ENCODE data around the gene LY6G5B. TPM values are rescaled to one million over a fixed set of nuclear protein-coding genes. Genes with fewer than 3 reads are reported as not detected.
A peak's percentile ranks its signal among the peaks of the same experiment; 100 is the strongest.

Gene LY6G5B
- total RNA-seq, 6 experiments from 2014 or later = 0.98 to 5.7 (median 2.6) TPM

- Histone ChIP-seq H3K27ac (no peak overlapping the region), H3K4me3 (no peak overlapping the region), H3K27me3 (no peaks in the 10 kb centered on the region), H3K4me1 (peaks cover 0 to 6% (median 0%) of the 10 kb centered on the region in 4 donors), H3K9me3 (no peaks in the 10 kb centered on the region), H3K36me3 (peaks cover 0 to 43% (median 19%) of the 10 kb centered on the region in 4 donors)
- WGBS (ENCODE audit: insufficient coverage, low coverage, low lambda C conversion rate, missing lambda C conversion rate) = 78% methylated on average over 4 of the region's 5 CpGs
- DNase-seq (no peak), ATAC-seq (no peak)
- intact Hi-C loops (cut with DNase I) = loop anchor here (10.0 kb wide), 1 partner anchor 78 kb away; the partner anchor contains the start of gene SAPCD1 (in 2 of the 2)
- TF ChIP-seq, protein P1, sequence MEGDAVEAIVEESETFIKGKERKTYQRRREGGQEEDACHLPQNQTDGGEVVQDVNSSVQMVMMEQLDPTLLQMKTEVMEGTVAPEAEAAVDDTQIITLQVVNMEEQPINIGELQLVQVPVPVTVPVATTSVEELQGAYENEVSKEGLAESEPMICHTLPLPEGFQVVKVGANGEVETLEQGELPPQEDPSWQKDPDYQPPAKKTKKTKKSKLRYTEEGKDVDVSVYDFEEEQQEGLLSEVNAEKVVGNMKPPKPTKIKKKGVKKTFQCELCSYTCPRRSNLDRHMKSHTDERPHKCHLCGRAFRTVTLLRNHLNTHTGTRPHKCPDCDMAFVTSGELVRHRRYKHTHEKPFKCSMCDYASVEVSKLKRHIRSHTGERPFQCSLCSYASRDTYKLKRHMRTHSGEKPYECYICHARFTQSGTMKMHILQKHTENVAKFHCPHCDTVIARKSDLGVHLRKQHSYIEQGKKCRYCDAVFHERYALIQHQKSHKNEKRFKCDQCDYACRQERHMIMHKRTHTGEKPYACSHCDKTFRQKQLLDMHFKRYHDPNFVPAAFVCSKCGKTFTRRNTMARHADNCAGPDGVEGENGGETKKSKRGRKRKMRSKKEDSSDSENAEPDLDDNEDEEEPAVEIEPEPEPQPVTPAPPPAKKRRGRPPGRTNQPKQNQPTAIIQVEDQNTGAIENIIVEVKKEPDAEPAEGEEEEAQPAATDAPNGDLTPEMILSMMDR (IDR thresholded peaks at IDR 0.05) = no peak
These were observed 16.7 kb downstream of the LY6G5B start for GRCh38 chr6:31686483-31686882.

- Histone ChIP-seq H3K4me1 (peaks cover 0 to 5% (median 0%) of the 10 kb centered on the region in 4 donors), H3K9me3 (no peaks in the 10 kb centered on the region), H3K36me3 (peaks cover 0 to 52% (median 21%) of the 10 kb centered on the region in 4 donors), H3K27ac (no peak overlapping the region), H3K27me3 (no peaks in the 10 kb centered on the region), H3K4me3 (no peak overlapping the region)
- DNase-seq (no peak), ATAC-seq (no peak)
- 74% methylated on average over 5 of the region's 8 CpGs for WGBS (ENCODE audit: insufficient coverage, low coverage, low lambda C conversion rate, missing lambda C conversion rate)
- intact Hi-C loops (cut with DNase I) = loop anchor here (10.0 kb wide), 1 partner anchor 77 kb away; the partner anchor contains the start of gene SAPCD1 (in 2 of the 2)
- TF ChIP-seq, protein P1 (IDR thresholded peaks at IDR 0.05) = no peak
- no peak for TF ChIP-seq POLR2A (IDR thresholded peaks at IDR 0.05)
These were observed 17.5 kb downstream of the LY6G5B start for GRCh38 chr6:31687321-31687720.

DNA sequence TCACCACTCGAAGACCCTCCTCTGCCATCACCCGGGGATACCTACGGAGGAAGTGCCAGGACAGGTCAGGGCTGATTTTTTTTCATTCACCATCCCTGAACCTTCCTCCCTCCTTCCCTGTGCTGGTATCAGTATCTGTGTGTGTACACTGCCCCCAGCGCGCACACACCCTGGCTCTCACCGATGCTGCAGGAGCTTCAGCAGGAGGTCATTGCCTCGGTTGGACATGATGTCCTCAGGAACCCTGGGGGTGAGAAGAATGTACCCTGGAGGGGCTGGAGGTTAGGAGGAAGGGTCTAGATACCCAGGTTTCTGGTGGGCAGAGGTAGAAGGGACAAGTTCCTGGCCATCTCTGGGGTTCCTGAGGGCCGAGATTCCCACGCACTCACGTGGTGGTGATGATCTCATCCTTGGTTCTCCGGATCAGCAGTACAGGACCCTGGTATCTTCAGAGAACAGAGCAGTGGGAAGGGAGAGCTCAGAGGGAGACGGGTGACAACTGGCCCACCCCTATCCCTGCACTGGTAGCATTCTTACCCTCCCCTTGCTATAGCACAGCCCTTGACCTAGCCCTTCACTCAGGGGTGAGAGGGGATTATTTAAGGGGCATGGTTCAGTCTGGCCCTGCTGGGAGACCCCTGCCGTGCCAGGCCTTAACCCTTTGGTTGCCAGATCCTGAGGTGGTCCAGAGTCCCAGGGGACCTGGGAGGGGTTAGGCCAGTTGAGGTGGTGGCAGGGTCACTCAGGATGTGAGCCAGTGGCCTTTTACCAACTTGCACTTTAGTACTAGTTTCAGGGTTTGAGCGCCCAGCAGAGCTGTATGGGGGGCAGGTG is 18.3 kb downstream of the LY6G5B start:
- Histone ChIP-seq H3K27me3 (no peaks in the 10 kb centered on the region), H3K36me3 (peaks cover 0 to 58% (median 21%) of the 10 kb centered on the region in 4 donors), H3K4me3 (no peak overlapping the region), H3K4me1 (no peaks in the 10 kb centered on the region), H3K27ac (no peak overlapping the region), H3K9me3 (no peaks in the 10 kb centered on the region)
- DNase-seq (no peak), ATAC-seq (no peak)
- WGBS (ENCODE audit: insufficient coverage, low coverage, low lambda C conversion rate, missing lambda C conversion rate) = 93% methylated on average over 6 of the region's 14 CpGs
- TF ChIP-seq, protein P1 (IDR thresholded peaks at IDR 0.05) = no peak
- no peak for TF ChIP-seq POLR2A (IDR thresholded peaks at IDR 0.05)
- intact Hi-C loops (cut with DNase I) = loop anchor here (10.0 kb wide), 1 partner anchor 77 kb away; the partner anchor contains the start of gene SAPCD1 (in 2 of the 2)

- Histone ChIP-seq H3K36me3 (peaks cover 0 to 72% (median 21%) of the 10 kb centered on the region in 4 donors), H3K9me3 (no peaks in the 10 kb centered on the region), H3K27ac (no peak overlapping the region), H3K4me3 (no peak overlapping the region), H3K4me1 (no peaks in the 10 kb centered on the region), H3K27me3 (no peaks in the 10 kb centered on the region)
- TF ChIP-seq, protein P1 (IDR thresholded peaks at IDR 0.05) = peak in 3 of 4 donors; percentile 5 to 29 (median 29)
- TF ChIP-seq POLR2A (IDR thresholded peaks at IDR 0.05) = no peak
- 70% methylated on average over 5 of the region's 11 CpGs for WGBS (ENCODE audit: insufficient coverage, low coverage, low lambda C conversion rate, missing lambda C conversion rate)
- intact Hi-C loops (cut with DNase I) = loop anchor here (10.0 kb wide), 1 partner anchor 75 kb away; the partner anchor contains the start of gene SAPCD1 (in 2 of the 2)
- no peak for ATAC-seq
- no peak for DNase-seq
These were observed 19.7 kb downstream of the LY6G5B start for GRCh38 chr6:31689249-31690110.

All from right lobe of liver (tissue), 6 donors.